ENCODE measurements around the gene SH3GL2.
"Not testable (repeated sequence)": the region's sequence is repeated elsewhere in the genome, so short reads cannot be mapped to it uniquely, and the experiment has no call there.

Gene SH3GL2

DNA sequence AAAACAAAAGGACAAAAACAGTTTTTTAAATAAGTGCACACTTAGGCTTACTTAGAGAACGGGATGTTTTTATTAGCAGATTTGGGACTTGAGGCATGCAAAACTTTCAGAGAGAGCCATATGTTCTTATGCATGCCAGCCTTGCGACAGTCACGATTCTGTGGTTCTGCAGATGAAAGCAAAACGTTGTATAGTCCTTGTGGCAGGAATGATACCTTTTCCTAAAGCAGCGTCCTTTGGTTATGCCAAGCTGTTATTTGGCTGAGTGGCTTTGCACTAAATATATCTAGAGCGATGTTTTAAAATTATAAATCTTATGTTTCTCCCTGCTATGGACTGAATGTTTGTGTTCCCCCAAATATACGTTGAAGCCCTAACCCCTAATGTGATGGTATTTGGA, 152.0 kb downstream of the SH3GL2 start:
- DNase-seq, result no peak
- intact Hi-C loops (cut with DNase I), result no loop called here

DNA sequence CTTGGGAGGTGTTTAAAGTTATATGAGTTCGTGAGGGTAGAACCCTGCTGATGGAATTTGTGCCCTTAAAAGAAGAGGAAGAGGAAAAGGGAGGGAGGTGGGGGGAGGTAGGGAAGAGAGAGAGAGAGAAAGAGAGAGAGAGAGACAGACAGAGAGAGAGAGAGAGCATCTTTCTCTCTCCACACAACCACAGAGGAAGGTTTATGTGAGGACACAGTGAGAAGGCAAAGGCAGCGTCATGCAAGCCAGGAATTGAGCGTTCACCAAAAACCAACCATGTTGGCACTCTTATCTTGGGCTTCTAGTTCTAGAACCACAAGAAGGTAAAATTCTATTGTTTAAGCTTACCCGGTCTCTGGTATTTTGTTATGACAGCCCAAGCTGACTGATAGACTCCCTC, 152.4 kb downstream of the SH3GL2 start:
- intact Hi-C loops (cut with DNase I), result no loop called here
- DNase-seq, result no peak

DNA sequence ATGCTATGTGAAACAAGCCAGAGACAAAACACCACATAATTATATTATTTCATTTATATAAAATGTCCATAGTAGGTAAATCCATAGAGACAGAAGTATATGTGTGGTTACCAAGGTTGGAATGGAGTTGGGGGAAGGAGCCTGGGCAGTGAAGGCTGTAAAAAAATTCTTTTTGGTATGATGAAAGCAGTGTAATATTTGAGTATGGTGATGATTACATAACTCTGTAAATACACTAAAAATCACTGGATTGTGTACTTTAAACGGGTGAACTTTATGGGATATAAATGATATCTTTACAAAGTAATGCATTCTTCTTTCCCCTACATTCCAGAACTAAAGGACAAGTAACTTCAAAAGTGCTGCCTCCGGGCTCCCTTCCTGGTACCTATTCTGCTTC, 155.8 kb downstream of the SH3GL2 start:
- intact Hi-C loops (cut with DNase I), result no loop called here

DNA sequence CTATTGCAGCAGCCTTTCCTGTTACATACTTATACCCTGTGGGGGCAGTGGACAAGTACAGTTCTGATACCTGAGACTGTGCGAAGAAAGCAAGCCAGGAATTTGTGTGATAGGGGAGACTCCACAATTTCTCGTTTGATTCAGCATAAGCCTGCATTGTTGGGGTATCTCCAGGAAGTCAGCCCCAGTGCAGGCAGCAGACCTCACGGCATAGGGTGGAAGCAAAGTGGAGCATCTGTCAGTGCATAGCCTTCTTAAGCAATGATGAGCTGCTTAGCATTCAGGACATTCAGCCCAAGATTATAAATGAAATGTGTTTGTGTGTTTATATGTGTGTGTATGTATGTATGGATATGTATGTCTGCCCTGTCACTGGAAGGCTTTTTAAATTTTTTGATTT, 157.0 kb downstream of the SH3GL2 start:
- DNase-seq, result no peak
- intact Hi-C loops (cut with DNase I), result no loop called here

More for the DNA sequence above, 155.8 kb downstream of the SH3GL2 start:
- no peak for DNase-seq

DNA sequence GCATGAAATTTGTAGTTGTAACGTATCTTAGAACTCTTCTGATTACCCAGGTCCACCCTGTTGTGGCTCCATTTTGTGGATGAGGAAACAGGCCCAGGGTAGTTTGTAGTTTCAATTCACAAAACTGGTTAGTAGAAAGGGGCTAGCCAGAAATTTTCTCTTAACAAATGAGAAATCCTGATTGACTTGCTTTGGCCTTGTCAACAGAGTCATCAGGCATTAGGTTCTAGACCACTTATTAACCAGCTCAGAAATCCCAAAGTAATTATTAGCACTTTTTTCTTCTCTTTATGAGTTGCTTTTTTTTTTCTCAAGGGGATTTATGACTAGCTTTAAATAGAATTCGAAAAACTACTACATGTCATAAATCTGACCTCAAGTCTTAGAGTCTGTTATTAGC, 160.2 kb downstream of the SH3GL2 start:
- no peak for DNase-seq
- intact Hi-C loops (cut with DNase I), result no loop called here

DNA sequence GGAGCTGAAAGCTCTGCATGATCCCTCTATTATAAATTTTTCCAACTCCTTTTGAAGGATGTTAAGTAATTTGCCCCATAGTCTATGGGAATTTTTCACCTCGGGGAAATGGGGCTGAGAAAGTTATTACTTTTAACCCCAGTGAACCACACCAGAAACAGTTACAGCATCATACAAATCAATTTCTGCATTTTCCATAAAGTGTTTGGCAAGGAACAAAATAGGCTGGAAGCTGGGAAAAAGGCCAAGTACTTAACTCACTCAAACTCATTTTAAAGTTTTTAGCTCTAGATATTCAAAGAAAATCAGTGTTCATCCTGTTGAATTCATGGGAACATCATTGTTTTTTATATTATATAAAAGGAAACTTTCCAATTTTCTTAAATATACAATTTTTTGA, 160.9 kb downstream of the SH3GL2 start:
- intact Hi-C loops (cut with DNase I), result no loop called here

DNA sequence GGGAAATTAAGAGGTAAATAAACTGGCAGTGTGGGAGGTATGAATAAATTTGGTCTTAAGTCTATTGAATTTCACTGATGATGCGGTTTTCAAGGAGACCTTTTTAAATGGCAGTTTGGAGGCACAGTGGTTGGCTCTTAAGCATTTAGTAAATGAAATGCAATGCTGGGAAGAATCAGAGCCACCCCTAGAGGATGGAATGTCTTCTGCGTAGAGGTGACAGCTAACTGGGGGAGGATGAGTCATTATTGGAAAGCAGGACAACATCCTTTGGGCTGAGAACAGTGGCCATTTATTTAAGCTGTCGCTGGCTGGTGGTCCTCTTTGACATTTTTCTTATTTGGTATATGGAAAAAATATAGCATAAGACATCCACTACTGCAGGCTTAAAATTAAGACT, 163.2 kb downstream of the SH3GL2 start:
- intact Hi-C loops (cut with DNase I), result no loop called here
- DNase-seq, result no peak

More for the DNA sequence above, 160.9 kb downstream of the SH3GL2 start:
- no peak for DNase-seq

- no peak for DNase-seq
- intact Hi-C loops (cut with DNase I), result no loop called here
These were observed 165.9 kb downstream of the SH3GL2 start for GRCh38 chr9:17744786-17745185.

DNA sequence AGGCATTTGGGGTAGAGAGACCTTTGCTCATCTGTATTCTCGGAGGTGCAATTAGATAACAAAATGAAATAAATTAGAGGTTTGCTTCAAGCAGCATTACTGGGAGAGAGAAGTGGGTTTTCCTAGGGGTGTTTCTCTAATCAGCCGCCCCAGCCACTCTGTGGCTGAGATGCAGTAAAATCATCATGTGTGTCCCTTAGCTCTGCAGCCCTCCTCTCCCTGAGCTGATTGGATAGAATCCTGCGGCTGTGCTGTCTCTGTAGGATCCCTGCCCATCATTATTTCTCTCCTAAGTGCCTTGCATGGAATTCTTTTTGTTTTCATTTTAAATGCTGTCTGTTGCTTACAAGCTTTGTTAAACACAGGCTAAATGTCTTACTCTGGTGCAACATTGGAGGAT, 171.4 kb downstream of the SH3GL2 start:
- intact Hi-C loops (cut with DNase I), result no loop called here
- no peak for DNase-seq

DNA sequence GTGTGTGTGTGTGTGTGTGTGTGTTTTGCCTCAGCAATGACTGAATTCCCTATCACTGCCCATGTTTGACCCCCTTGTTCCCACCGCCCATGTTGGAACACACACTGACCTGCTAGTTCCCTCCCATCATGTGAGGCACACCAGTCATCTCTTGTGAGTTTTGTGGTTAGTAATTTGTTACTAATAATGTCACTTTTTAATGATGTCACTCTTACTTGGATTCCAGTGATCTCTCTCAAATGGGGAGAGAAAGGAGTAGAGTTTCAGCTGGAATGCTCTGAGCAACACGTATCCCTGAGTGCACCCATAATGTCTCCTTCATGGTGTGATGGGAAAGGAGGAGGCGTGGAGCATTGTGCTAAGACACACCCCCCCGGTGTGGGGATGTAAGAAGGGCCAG, 172.6 kb downstream of the SH3GL2 start:
- intact Hi-C loops (cut with DNase I), result no loop called here
- no peak for DNase-seq

GRCh38 chr9:17752021-17752420, 173.2 kb downstream of the SH3GL2 start:
- intact Hi-C loops (cut with DNase I), result no loop called here
- DNase-seq, result no peak

GRCh38 chr9:17757816-17758215, 178.9 kb downstream of the SH3GL2 start:
- DNase-seq, result no peak
- intact Hi-C loops (cut with DNase I), result no loop called here

DNA sequence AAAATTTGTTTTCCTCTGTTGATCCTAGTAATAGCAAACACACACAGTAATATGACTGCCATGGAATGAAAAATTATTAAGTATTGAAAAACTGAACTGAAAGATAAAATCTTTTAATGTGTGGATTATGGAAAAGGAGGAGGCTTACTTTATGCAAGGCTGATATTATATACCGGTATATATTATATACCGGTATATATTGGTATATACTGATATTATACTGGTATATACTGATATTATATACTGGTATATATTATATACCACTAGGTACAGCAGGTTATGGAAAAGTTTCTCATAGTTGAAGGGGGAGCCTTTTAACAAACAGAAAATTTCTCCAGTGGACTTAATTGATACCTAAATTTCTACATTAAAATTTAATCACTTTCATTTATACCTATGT, 181.4 kb downstream of the SH3GL2 start:
- intact Hi-C loops (cut with DNase I), result no loop called here
- DNase-seq, result no peak

GRCh38 chr9:17761984-17762676, 183.3 kb downstream of the SH3GL2 start:
- no peak for DNase-seq
- intact Hi-C loops (cut with DNase I), result no loop called here

DNA sequence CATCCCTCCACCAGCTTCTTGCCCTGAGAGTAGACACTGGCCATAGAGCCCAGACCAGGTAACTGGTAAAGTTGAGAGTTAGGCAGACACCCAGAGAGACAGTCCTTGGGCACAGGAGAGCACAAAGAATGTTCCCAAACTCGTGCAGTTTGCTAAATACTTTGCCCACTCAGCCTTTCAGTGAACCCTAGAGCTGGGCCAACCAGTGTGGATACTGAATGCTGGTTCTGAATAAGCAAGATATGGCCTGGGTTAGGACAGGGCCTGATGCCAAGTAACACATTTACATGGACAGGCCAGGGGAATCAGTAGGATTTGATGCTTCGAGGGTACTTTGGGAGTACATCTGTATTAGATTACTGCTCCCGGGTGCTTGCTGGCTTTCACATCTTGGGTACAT, 185.4 kb downstream of the SH3GL2 start:
- intact Hi-C loops (cut with DNase I), result no loop called here
- DNase-seq, result no peak

- DNase-seq; intact Hi-C loops (cut with DNase I): not testable (repeated sequence)
These were observed 186.3 kb downstream of the SH3GL2 start for GRCh38 chr9:17765131-17765530.

- DNase-seq, result no peak
- intact Hi-C loops (cut with DNase I), result no loop called here
These were observed 193.4 kb downstream of the SH3GL2 start for GRCh38 chr9:17772223-17772622.

- no peak for DNase-seq
- intact Hi-C loops (cut with DNase I), result no loop called here
These were observed 196.8 kb downstream of the SH3GL2 start for GRCh38 chr9:17775656-17776055.

- intact Hi-C loops (cut with DNase I), result no loop called here
- DNase-seq, result peak in 2 of 42 donors; percentile 6 to 37
These were observed 197.9 kb downstream of the SH3GL2 start for GRCh38 chr9:17776735-17777134.

- no peak for DNase-seq
- intact Hi-C loops (cut with DNase I), result no loop called here
These were observed 198.6 kb downstream of the SH3GL2 start for GRCh38 chr9:17777465-17777864.

DNA sequence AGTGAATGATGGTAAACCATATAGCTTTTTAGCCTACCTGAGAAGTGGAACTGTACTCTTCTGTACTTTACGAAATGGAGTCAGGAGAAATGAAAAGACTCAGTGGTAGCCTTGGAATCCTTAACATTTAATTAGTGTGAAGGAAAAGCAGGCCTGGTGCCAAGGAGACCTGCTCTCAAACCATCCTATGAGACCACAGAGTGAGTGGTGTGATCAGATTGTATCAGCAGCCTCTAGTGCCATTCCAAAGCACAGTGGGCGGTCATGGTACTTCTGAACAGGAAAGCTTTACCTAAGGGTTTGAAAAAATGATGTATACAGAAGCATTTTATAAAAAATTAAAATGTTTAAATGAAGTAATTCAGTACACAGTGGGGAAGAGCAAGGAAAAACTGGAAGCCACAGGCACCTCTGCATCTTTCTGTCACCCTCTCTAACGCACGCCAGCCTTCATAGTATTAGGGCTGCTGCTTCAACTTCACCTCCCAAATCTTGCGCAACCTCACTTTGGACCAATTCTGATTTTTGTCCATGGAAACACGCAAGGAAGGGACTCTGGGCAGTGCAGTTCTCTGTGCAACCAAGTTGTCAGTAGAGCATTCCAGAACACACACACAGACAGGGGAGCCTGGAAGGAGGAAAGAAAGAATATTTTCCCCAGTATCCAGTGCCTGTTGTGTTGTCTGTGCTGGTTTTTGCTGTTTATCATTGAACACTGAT, 203.7 kb downstream of the SH3GL2 start:
- intact Hi-C loops (cut with DNase I), result no loop called here
- DNase-seq, result no peak

Data from head of caudate nucleus (tissue), 42 donors.